Neuronal stem cell (in vitro differentiated cells): Measurements from ENCODE around the gene CHST3.

Experiments used
- DNase-seq: peaks from one replicate; pipeline ENCODE4 v3.0.0-alpha.2; 2013; ENCODE audit warnings: low spot score
- H2AFZ ChIP-seq: one replicate; pipeline ENCODE4 v1.6.1; 2013; ENCODE audit warnings: mild to moderate bottlenecking, low read length, inconsistent platforms
- H2AK5ac ChIP-seq: 2 replicates; pipeline ENCODE4 v1.6.1; 2013; ENCODE audit warnings: low read depth, mild to moderate bottlenecking, inconsistent platforms, low read length, moderate library complexity, mixed read lengths
- H2BK120ac ChIP-seq: 2 replicates; pipeline ENCODE4 v1.6.1; 2013; ENCODE audit warnings: low read depth, mild to moderate bottlenecking, inconsistent platforms, low read length, moderate library complexity, mixed read lengths
- H2BK12ac ChIP-seq: one replicate; pipeline ENCODE4 v1.6.1; 2013; ENCODE audit warnings: low read length, inconsistent platforms
- H2BK15ac ChIP-seq: 2 replicates; pipeline ENCODE4 v1.6.1; 2013; ENCODE audit warnings: mild to moderate bottlenecking, low read length, inconsistent platforms, mixed read lengths
- H2BK5ac ChIP-seq: one replicate; pipeline ENCODE4 v1.6.1; 2013; ENCODE audit warnings: inconsistent platforms, mild to moderate bottlenecking, low read length, moderate library complexity
- H3K14ac ChIP-seq: one replicate; pipeline ENCODE4 v1.6.1; 2013; ENCODE audit warnings: low read length, inconsistent platforms
- H3K18ac ChIP-seq: 2 replicates; pipeline ENCODE4 v1.6.1; 2013; ENCODE audit warnings: low read length, inconsistent platforms
- H3K23ac ChIP-seq: 2 replicates; pipeline ENCODE4 v1.6.1; 2013; ENCODE audit warnings: low read depth, mild to moderate bottlenecking, mixed read lengths, low read length, inconsistent platforms; ENCODE audit not compliant: poor library complexity
- H3K27ac ChIP-seq: replicated peaks from 3 replicates; pipeline ENCODE4 v1.5.1; 2013; ENCODE audit warnings: low read length, inconsistent platforms
- H3K27me3 ChIP-seq, 3 experiments: 2 replicates each; pipeline ENCODE4 v1.6.1; 2013; ENCODE audit warnings: low read length in 3 of 3, mild to moderate bottlenecking in 2 of 3, inconsistent platforms in 1 of 3, low read depth in 1 of 3, mixed read lengths in 1 of 3, moderate library complexity in 1 of 3; ENCODE audit not compliant: control insufficient read depth in 3 of 3, insufficient read depth in 3 of 3
- H3K36me3 ChIP-seq, 2 donors: replicated peaks in 1 of 2; 2 replicates each; pipeline ENCODE4 v1.6.1; 2013; ENCODE audit warnings: low read length in 2 of 2; ENCODE audit not compliant: control insufficient read depth in 2 of 2, insufficient read depth in 2 of 2
- H3K4ac ChIP-seq: 2 replicates; pipeline ENCODE4 v1.6.1; 2013; ENCODE audit warnings: inconsistent platforms, mild to moderate bottlenecking, low read length, moderate library complexity
- H3K4me1 ChIP-seq, 2 donors: 1 replicate in 1 of 2; 2 replicates in 1 of 2; pipeline ENCODE4 v1.6.1; 2013; ENCODE audit warnings: low read length in 2 of 2, low read depth in 1 of 2; ENCODE audit not compliant: control insufficient read depth in 2 of 2, insufficient read depth in 1 of 2
- H3K4me2 ChIP-seq: one replicate; pipeline ENCODE4 v1.6.1; 2013; ENCODE audit warnings: mild to moderate bottlenecking, low read length, inconsistent platforms; ENCODE audit not compliant: insufficient read depth, poor library complexity, severe bottlenecking
- H3K4me3 ChIP-seq, 2 donors: 2 replicates each; pipeline ENCODE4 v1.5.1; 2013; ENCODE audit warnings: low read length in 2 of 2, mild to moderate bottlenecking in 2 of 2, inconsistent platforms in 1 of 2, moderate library complexity in 1 of 2
- H3K79me1 ChIP-seq: one replicate; pipeline ENCODE4 v1.6.1; 2013; ENCODE audit warnings: low read depth, mild to moderate bottlenecking, inconsistent platforms, low read length, moderate library complexity
- H3K9ac ChIP-seq: one replicate; pipeline ENCODE4 v1.6.1; 2013; ENCODE audit warnings: mild to moderate bottlenecking, low read depth, low read length, inconsistent platforms; ENCODE audit not compliant: poor library complexity
- H3K9me3 ChIP-seq, 2 donors: replicated peaks in 1 of 2; 2 replicates each; pipeline versions ENCODE3 to v1.6.1; 2013; ENCODE audit warnings: low read length in 2 of 2, mild to moderate bottlenecking in 2 of 2, inconsistent platforms in 1 of 2, low read depth in 1 of 2, mixed read lengths in 1 of 2, moderate library complexity in 1 of 2; ENCODE audit not compliant: control insufficient read depth in 2 of 2, insufficient read depth in 1 of 2
- H4K8ac ChIP-seq: one replicate; pipeline ENCODE4 v1.6.1; 2013; ENCODE audit warnings: low read depth, mild to moderate bottlenecking, inconsistent platforms, low read length, moderate library complexity
- H4K91ac ChIP-seq: one replicate; pipeline ENCODE4 v1.6.1; 2013; ENCODE audit warnings: low read length, low read depth, mild to moderate bottlenecking, inconsistent platforms; ENCODE audit not compliant: poor library complexity
- WGBS, 2 donors: extraction: QIAGEN DNeasy Blood & Tissue Kit; methylation state at CpG; one replicate each; pipeline ENCODE4 v1.1.7; 2013; ENCODE audit warnings: missing lambda C conversion rate in 2 of 2, mixed read lengths in 1 of 2; ENCODE audit not compliant: insufficient read length in 2 of 2, insufficient replicate concordance in 1 of 2; ENCODE audit errors: extremely low coverage in 2 of 2; 5-methylcytosine and 5-hydroxymethylcytosine counted together

Gene CHST3

DNA sequence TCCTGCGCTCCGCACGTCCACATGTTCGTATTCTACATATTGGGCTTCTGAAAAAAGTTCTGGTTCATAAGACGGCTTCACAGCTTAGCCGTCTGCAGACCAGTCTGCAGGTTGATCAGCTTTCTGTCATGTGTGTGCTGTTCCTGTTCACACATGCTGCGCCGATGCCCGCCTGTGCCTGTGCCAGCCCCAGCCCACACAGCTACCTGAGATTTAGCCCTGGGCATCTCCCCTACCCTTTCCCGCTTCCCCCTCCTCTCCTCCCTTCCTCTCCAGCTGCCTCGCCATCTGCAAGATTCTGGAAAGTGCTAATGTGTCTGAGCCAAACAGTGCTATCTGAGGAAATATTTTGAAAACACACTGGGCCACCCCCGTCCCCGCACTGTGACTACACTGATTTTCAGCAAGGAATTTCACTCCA, 7.1 kb downstream of the CHST3 start:
- Histone ChIP-seq H4K8ac (no peak overlapping the region), H3K79me1 (peaks cover 8% of the 10 kb centered on the region), H3K4me3 (no peak overlapping the region), H3K4me2 (no peak overlapping the region), H2BK15ac (no peak overlapping the region), H3K14ac (no peak overlapping the region), H3K9me3 (no peaks in the 10 kb centered on the region), H3K27ac (no peak overlapping the region), H3K27me3 (no peaks in the 10 kb centered on the region), H2BK12ac (no peak overlapping the region), H4K91ac (no peak overlapping the region), H3K18ac (no peak overlapping the region), H3K36me3 (peaks cover 0 to 7% of the 10 kb centered on the region in 2 donors), H3K23ac (no peak overlapping the region), H2BK5ac (no peak overlapping the region), H2AK5ac (no peak overlapping the region), H3K9ac (no peak overlapping the region), H3K4me1 (peaks cover 17 to 21% of the 10 kb centered on the region in 2 donors), H2BK120ac (no peak overlapping the region), H2AFZ (no peak overlapping the region), H3K4ac (no peak overlapping the region)
- DNase-seq = no peak
- WGBS, 2 donors = no CpG with 5 or more reads among the region's 13 CpGs

GRCh38 chr10:71971769-71972555, 7.8 kb downstream of the CHST3 start:
- Histone ChIP-seq H3K36me3 (peaks cover 0 to 7% of the 10 kb centered on the region in 2 donors), H2AK5ac (peak overlapping the region; percentile 49), H2BK120ac (peak overlapping the region; percentile 19), H2AFZ (no peak overlapping the region), H4K91ac (no peak overlapping the region), H3K27ac (no peak overlapping the region), H3K23ac (peak overlapping the region; percentile 5), H3K9me3 (no peaks in the 10 kb centered on the region), H3K79me1 (peaks cover 6% of the 10 kb centered on the region), H3K27me3 (no peaks in the 10 kb centered on the region), H2BK15ac (peak overlapping the region; percentile 3), H3K4me3 (no peak overlapping the region), H3K4ac (no peak overlapping the region), H2BK5ac (no peak overlapping the region), H3K9ac (no peak overlapping the region), H3K4me2 (no peak overlapping the region), H3K4me1 (peaks cover 23 to 26% of the 10 kb centered on the region in 2 donors), H3K14ac (peak overlapping the region; percentile 25), H3K18ac (no peak overlapping the region), H4K8ac (no peak overlapping the region), H2BK12ac (peak overlapping the region; percentile 30)
- WGBS, 2 donors = no CpG with 5 or more reads among the region's 21 CpGs
- no peak for DNase-seq

- Histone ChIP-seq H4K91ac (no peak overlapping the region), H3K18ac (no peak overlapping the region), H3K4me1 (peaks cover 26 to 28% of the 10 kb centered on the region in 2 donors), H3K23ac (peak overlapping the region; percentile 68), H4K8ac (no peak overlapping the region), H3K27ac (no peak overlapping the region), H3K4me3 (no peak overlapping the region), H2BK12ac (no peak overlapping the region), H3K4ac (no peak overlapping the region), H2BK120ac (no peak overlapping the region), H3K4me2 (no peak overlapping the region), H3K14ac (peak overlapping the region; percentile 40), H3K79me1 (peaks cover 5% of the 10 kb centered on the region), H3K9me3 (no peaks in the 10 kb centered on the region), H2AK5ac (peak overlapping the region; percentile 49), H3K27me3 (no peaks in the 10 kb centered on the region), H3K9ac (peak overlapping the region; percentile 72), H2BK5ac (no peak overlapping the region), H2AFZ (no peak overlapping the region), H2BK15ac (peak overlapping the region; percentile 10), H3K36me3 (peaks cover 0 to 7% of the 10 kb centered on the region in 2 donors)
- no peak for DNase-seq
- WGBS, 2 donors = no CpG with 5 or more reads among the region's 14 CpGs
Observed at GRCh38 chr10:71972746-71973695, 8.8 kb downstream of the CHST3 start.
